GM18505 (cell line): ENCODE data around the gene MOB3C.
A peak's percentile ranks its signal among the peaks of the same experiment; 100 is the strongest.
"Not testable (repeated sequence)": the region's sequence is repeated elsewhere in the genome, so short reads cannot be mapped to it uniquely, and the experiment has no call there.

Source experiments
- ATAC-seq: cut with Tn5 transposase; IDR thresholded peaks from one replicate; pipeline ENCODE4 v1.9.1; 2021; ENCODE audit not compliant: unreplicated experiment
- POLR2A ChIP-seq: IDR thresholded peaks from 4 replicates; pipeline ENCODE4 v1.6.1; 2011; ENCODE audit warnings: borderline replicate concordance; ENCODE audit not compliant: insufficient read depth, insufficient read length; ENCODE audit errors: extremely low read depth

The MOB3C gene

DNA sequence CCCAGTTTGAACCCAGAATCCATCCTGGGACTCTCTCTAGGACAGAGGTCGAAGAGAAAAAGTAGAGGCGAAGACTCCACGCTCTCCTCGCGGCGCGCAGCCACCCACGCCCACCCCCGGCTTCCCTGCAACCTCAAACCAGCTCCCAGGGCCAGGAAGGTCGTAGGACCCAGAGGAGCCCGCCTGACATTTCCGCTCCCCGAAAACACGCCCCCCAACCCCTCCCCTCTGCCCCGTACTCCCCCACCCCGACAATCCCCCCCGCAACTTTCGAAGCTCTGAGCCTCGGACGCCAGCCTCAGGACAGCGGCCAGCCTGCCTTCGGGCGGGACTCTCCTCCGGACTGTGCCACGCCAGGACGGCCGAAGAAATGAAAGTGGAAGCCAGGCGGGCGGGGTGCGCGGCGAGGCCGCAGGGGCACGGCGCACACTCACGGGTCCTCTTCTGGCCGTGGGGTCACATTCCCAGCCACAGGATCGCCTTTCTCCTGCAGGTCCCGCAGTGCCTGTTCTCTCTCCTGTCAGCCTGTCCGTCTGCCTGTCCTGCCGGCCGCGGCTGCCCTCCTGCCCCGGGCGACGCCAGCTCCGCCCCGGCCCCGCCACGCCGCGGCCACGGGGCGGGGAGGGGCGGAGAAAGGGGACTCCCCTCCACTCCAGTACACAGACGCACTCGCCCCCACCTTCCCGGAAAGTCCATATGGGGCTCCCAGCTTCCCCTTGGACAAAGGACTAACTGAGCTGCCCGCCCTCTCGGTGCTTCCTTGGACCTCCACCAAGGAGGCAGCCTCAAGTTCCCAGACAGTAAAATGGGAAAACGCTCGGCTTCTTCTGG, at the start of gene MOB3C:
TSS of gene MOB3C (minus strand) at position 535 of the 831 bp plus-strand sequence. CDS start 3,490 bp downstream, outside the sequence.
- ATAC-seq: peak; percentile 50
- TF ChIP-seq POLR2A: peak; percentile 63

DNA sequence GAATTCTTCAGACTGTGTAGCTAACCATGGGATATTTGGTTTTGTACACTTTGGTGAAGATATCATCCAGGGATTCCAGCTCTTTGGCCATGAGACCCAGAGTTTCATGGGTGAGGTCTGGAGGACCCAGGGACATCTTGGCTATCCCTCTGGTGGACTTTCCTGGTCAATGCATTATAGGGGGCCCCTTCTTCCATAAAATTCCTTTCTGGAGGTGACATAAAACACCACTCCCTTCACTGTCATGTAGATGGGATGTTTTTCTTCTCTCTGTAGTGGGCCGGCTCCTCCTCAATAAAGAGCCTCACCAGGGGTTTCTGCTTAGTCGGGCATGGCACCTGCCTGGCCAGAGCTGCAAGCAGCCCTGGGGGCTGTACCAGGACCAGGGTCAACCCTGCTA, 49.4 kb upstream of the MOB3C start:
- TF ChIP-seq POLR2A: no peak
- no peak for ATAC-seq

DNA sequence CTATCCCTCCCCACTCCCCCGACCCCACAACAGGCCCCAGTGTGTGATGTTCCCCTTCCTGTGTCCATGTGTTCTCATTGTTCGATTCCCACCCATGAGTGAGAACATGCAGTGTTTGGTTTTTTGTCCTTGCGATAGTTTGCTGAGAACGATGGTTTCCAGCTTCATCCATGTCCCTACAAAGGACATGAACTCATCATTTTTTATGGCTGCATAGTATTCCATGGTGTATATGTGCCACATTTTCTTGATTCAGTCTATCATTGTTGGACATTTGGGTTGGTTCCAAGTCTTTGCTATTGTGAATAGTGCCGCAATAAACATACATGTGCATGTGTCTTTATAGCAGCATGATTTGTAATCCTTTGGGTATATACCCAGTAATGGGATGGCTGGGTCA, 46.3 kb upstream of the MOB3C start:
- not testable (repeated sequence) for ATAC-seq

DNA sequence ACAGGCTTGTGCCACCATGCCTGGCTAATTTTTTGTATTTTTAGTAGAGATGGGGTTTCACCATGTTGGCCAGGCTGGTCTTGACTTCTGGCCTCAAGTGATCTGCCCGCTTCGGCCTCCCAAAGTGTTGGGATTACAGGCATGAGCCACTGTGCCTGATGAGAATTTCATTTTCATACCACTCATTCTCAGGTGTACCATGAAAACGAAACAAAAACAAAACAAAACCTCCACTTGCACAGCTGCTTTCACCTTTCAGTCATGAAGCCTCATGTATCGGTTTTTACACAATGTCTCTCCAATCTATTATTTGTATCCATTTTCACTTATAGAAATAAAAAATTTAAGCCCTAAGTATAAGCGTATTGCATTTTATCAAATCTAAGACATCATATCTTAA, 43.5 kb upstream of the MOB3C start:
- ATAC-seq: not testable (repeated sequence)

DNA sequence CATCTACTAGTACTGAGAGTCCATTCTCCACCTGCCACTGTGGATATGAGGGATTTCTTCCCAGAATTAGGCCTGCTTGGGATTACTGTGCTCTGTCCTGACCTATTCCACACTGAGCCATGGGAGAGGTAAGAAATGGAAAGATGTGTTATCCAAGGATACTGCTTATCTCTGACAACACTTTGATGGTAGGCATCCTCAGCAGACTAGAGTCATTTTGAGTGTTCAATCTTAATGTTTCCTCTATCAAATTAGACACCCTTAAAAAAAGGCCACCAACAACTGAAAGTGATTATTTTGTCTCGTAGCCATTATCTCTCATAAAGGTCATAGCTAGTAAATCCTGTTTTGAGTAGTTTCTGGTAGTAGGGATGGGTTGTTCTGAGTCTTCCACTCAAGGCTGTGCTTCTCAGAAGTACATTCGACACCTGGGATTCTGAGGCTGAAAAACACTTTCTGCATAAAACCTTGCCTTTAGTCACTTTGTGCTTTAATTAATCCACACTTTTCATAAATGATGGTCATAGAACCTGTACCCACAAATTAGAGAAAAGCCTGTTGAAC, 42.8 kb upstream of the MOB3C start:
- TF ChIP-seq POLR2A: no peak

DNA sequence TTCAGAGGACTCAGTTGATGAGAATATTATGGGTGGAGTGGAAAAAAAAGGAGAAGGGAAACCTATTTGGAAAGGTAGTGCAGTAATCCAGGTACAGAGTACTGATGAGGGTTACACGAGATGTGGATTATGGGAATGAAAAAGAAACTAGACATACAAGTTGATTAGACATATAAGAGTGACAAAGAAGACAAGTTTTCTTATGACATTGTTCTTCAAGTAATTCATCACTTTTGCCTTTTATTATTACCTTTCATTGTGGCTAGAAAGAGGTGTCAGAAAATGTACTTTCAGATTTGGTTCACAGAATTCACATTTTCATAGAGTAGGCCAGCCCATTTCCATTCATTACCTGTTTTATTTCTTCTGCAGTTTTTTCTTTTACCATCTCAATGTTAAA, 41.2 kb upstream of the MOB3C start:
- no peak for ATAC-seq
- TF ChIP-seq POLR2A: no peak

More for the DNA sequence above, 42.8 kb upstream of the MOB3C start:
- ATAC-seq: no peak

DNA sequence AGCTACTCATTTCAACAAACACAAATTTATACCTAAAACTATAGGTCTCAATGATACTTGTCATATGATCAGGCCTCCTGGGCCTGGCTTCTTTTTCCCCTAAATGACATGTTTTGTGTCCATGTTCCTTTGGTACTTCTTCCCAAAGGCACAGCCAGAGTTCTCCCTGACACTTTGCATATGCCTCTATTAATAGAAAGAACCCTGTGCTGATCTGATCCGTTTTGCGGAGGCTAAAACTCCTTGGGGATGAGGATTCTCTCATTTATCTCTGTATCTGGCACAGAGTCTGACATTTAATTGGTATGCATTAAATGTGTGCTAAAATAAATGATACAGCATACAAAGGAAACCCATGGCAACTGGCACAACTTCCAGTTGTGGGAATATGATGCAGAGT, 40.0 kb upstream of the MOB3C start:
- TF ChIP-seq POLR2A: no peak
- no peak for ATAC-seq

DNA sequence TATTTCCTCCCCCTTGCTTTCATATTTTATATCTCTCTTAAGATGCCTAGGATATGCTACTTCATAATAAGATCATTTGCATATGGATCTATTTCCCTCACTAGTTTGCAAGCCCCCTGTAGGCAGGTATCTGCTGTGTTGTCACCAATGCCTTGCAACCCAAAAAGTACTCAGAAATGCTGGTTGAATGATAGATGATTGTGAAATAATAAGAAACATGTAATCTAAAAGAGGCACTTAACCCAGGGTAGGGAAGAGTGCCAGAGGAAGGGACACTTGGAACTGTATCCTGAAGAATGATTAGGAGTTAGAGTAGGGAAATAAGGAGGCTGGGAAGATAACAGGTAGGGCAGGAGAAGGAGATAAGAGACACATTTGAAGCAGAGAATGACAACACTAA, 39.2 kb upstream of the MOB3C start:
- TF ChIP-seq POLR2A: no peak

DNA sequence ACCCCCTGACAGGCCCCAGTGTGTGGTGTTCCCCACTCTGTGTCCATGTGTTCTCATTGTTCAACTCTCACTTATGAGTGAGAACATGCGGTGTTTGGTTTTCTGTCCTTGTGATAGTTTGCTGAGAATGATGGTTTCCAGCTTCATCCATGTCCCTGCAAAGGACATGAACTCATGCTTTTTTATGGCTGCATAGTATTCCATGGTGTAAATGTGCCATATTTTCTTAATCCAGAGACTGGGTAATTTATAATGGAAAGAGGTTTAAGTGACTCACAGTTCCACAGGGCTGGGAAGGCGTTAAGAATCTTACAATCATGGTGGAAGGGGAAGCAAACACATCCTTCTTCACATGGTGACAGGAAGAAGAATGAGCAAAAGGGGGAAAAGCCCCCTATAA, 38.1 kb upstream of the MOB3C start:
- not testable (repeated sequence) for ATAC-seq

More for the DNA sequence above, 39.2 kb upstream of the MOB3C start:
- ATAC-seq: no peak

DNA sequence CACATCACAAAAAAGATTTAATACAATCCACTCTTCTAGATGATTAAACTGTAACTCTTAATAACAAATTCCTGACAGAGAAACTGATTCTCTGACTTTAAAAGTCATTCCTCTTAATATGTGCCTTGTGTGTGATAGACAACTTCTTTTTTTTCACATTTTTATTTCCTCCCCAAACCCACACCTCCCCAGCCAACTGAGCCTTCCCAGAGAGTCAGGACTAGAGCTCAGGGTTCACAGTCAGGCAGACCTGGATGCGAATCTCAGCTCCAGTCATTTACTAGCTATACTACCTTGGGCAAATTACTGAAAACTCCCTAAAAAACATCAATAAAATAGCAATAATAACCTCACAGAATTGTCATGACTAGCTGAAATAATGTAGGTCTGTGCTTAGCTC, 37.4 kb upstream of the MOB3C start:
- ATAC-seq: no peak
- no peak for TF ChIP-seq POLR2A

DNA sequence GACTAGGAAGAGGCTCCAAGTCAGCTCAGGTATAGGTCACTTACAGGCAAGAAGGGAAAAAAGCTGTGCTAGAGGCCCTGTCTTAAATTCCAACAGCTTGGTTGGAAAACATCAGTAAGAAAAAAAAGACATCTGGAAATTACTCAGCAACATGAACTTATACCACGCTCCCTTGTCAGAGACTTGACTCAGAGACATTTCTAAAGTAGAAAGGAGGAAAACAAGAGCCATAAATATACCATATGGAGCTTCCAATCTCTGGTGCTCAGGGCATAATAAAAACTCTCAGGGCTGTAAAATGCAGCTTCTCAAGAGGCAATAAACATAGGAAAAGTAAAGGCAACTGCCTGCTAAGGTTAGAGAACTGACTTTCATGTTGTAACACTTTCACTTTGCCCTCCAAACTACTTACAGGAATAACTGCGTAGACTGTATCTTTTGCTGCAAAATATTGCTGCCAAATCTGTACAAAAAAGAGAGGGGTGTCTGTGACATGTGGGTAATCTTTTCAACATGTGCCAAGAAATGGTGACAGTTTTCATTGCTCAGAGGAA, 36.9 kb upstream of the MOB3C start:
- ATAC-seq: no peak

DNA sequence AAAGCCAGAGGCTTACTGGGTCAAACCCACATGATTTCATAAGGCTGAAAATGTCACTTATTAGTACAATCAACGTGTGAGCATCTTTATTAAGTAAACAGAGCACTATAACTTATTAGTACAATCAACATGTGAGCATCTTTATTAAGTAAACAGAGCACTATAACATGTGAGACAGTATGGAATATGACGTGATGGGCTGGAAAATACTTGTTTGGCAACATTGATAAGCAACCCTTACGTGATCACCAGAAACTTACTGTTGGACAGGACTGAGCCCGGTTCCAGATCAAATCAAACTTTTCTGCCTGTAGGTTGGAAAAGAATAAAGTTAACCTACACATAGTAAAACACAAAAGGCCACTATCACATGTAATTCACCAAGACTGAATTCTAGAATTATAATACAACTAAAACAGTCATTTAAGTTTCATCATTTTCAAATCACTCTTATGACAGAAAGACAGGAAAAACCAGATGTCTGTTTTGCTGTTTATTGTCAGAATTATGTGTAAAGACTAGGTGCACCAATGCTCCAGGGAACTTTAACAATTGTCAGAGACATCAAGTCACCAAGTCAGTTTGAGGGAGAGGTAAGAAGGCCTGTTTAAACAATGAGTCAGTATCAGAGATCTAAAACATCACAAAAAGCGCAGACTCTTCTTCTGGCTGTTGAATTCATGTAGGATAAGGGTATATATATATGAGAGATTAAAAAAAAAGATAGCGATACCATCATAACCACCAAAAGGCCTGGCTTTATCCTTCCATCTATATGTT, 35.9 kb upstream of the MOB3C start:
- TF ChIP-seq POLR2A: no peak
- no peak for ATAC-seq

More for the DNA sequence above, 36.9 kb upstream of the MOB3C start:
- TF ChIP-seq POLR2A: no peak

DNA sequence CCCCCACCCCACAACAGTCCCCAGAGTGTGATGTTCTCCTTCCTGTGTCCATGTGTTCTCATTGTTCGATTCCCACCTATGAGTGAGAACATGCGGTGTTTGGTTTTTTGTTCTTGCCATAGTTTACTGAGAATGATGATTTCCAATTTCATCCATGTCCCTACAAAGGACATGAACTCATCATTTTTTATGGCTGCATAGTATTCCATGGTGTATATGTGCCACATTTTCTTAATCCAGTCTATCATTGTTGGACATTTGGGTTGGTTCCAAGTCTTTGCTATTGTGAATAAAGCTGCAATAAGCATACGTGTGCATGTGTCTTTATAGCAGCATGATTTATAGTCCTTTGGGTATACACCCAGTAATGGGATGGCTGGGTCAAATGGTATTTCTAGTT, 34.5 kb upstream of the MOB3C start:
- ATAC-seq: not testable (repeated sequence)

DNA sequence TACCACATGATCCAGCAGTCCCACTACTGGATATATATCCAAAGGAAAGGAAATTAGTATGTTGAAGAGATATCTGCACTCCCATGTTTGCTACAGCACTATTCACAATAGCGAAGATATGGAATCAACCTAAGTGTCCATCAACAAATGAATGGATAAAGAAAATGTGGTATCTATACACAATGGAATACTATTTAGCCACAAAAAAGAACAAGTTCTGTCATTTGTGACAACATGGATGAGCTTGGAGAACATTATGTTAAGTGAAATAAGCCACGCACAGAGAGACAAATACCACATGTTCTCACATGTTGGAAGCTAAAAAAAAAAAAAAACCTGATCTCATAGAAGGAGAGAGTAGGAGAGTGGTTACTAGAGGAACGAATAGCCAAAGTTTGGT, 33.9 kb upstream of the MOB3C start:
- no peak for ATAC-seq
- no peak for TF ChIP-seq POLR2A

DNA sequence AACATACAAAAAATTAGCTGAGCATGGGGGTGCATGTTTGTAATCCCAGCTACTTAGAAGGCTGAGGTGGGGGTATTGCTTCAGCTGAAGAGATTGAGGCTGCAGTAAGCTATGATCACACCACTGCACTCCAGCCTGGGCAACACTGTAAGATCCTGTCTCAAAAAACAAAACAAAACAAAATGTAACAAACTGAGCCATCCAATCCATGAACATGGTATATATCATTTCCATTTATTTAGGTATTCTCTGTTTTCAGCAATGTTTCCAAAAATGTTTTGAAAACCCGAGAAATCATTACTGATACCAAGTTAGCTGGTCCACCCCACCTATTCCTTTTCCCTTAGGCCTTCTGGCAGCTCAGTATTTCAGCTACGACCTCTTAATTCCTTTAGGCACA, 33.2 kb upstream of the MOB3C start:
- no peak for TF ChIP-seq POLR2A
- ATAC-seq: no peak
